Measurements from ENCODE around the gene SCAI.

- TF ChIP-seq CTCF (IDR thresholded peaks at IDR 0.05) (no peak), ZFX (IDR thresholded peaks at IDR 0.05; ENCODE audit: borderline replicate concordance) (no peak)
Observed at GRCh38 chr9:125141251-125141650, 2.1 kb downstream of the SCAI start.

All from 22Rv1 (cell line).